GM18858 (cell line): ENCODE measurements around the gene SMARCD3.

Experiments
- ATAC-seq: cut with Tn5 transposase; IDR thresholded peaks from one replicate; pipeline ENCODE4 v1.9.1; 2021; ENCODE audit not compliant: unreplicated experiment

Gene SMARCD3

DNA sequence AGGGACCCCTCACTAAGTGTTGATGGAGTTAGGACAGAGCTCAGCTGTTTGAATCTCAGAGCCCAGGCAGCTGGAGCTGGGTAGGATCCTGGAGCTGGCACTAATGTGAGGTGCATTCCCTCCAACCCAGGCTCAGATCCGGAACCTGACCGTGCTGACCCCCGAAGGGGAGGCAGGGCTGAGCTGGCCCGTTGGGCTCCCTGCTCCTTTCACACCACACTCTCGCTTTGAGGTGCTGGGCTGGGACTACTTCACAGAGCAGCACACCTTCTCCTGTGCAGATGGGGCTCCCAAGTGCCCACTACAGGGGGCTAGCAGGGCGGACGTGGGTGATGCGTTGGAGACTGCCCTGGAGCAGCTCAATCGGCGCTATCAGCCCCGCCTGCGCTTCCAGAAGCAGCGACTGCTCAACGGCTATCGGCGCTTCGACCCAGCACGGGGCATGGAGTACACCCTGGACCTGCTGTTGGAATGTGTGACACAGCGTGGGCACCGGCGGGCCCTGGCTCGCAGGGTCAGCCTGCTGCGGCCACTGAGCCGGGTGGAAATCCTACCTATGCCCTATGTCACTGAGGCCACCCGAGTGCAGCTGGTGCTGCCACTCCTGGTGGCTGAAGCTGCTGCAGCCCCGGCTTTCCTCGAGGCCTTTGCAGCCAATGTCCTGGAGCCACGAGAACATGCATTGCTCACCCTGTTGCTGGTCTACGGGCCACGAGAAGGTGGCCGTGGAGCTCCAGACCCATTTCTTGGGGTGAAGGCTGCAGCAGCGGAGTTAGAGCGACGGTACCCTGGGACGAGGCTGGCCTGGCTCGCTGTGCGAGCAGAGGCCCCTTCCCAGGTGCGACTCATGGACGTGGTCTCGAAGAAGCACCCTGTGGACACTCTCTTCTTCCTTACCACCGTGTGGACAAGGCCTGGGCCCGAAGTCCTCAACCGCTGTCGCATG is 11.0 kb downstream of the SMARCD3 start:
- ATAC-seq: no peak

DNA sequence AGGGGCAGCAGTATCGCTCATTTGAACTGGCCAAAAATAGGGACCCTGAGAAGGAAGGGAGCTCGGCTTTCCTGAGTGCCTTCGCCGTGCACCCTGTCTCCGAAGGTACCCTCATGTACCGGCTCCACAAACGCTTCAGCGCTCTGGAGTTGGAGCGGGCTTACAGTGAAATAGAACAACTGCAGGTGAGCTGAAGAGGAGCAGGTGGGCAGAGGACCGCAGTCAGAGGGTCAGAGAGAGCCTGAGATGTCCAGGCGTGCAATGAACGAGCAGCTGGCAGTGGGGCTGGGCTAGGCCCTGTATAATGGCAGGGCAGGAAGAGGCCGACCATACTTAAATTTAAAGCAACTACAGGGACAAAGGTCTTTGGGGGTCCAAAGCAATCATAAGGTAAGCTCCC is 12.1 kb downstream of the SMARCD3 start:
- ATAC-seq: no peak

DNA sequence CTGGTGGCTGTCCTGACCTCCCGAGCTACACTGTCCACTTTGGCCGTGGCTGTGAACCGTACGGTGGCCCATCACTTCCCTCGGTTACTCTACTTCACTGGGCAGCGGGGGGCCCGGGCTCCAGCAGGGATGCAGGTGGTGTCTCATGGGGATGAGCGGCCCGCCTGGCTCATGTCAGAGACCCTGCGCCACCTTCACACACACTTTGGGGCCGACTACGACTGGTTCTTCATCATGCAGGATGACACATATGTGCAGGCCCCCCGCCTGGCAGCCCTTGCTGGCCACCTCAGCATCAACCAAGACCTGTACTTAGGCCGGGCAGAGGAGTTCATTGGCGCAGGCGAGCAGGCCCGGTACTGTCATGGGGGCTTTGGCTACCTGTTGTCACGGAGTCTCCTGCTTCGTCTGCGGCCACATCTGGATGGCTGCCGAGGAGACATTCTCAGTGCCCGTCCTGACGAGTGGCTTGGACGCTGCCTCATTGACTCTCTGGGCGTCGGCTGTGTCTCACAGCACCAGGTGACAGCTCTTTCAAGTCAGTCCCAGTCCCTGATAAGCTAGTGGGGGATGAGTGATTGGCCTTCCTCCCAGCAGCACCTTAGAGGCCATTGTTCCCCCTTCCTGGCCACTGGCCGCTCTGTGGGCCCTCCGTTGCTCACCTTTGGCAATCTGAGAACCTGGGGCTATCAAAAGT is 13.3 kb downstream of the SMARCD3 start:
- no peak for ATAC-seq

DNA sequence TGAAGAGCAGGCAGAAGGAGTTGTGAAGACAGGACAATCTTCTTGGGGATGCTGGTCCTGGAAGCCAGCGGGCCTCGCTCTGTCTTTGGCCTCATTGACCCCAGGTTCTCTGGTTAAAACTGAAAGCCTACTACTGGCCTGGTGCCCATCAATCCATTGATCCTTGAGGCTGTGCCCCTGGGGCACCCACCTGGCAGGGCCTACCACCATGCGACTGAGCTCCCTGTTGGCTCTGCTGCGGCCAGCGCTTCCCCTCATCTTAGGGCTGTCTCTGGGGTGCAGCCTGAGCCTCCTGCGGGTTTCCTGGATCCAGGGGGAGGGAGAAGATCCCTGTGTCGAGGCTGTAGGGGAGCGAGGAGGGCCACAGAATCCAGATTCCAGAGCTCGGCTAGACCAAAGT is 14.7 kb downstream of the SMARCD3 start:
- ATAC-seq: no peak

DNA sequence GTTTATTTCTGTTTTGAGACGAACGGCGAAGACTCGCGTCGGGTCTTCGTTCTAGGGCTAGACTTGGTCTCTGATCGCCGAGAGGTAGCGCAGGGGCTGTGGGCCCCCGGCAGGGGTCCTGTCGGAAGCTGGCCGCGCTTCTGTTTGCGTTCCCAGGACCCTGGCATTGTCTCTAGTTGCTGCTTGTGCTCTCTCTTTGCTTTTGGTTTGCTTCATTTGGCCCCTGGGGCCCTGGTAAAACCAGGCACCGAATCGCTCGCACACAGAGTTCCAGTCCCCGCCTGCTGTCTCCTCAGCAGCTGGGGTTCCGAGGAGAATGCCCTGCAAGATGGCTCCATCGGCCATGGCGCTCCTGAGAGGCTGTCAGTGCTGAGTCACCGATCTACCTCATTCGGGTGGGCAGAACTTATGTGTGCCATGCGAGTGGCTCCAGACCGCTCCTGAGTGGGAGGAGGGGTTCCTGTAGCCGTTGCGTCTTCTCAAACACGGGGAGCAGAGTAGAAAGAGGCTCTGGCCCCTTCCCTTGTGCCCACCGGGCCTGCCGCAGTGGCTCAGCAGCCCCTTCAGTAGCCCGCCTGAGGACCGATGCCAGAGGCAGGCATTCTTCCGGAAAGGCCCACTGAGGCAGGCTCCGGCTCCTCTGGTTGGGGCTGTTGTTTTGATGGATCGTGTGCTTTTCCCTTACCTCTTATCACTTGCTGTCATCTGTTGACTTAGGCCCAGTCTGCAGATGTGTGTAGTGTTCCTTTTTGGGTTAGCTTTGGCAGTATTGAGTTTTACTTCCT is 15.4 kb downstream of the SMARCD3 start:
- ATAC-seq: no peak

DNA sequence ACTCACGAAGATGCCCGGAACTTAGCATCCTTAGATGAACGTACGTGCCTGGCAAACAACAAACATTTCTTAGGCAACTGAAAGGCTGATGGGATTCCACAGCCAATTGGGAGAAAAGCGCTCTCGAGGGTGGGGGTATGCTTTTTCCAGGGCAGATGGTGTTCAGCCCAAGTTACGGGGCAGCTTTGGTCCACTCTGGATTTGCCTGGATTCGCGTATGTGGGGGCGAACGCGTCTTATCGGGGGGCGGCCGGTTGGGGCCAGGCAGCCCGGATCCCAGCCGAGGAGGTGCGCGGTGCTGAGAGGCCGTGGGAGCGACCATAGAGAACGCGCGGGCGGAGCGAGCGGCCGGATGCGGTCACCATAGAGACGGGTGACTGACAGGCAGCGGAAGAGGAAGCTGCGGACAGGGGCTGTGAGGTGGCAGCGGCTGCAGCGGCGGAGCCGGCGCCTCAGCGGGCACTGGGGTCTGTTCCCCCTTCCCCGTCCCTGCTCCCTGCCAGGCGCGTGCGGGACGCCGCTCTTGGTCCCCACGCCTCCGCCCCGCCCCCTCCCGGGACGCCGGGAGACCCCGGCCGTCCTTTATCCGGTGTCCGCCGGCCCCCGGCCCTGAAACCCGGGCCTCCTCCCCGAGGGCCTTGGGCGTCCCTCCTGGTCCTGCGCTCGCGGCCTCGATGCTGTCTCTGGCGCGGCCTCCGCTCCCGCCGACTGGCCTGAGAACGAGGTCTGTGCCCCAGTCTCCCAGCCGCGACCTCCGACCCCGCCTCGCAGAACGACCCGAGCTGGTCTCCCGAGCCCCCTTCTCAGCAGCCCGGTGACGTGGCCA is 16.2 kb downstream of the SMARCD3 start, which contains the start of gene CHPF2:
TSS of gene CHPF2 (plus strand) at position 393 of the 826 bp plus-strand sequence. CDS start 1,529 bp downstream, outside the sequence.
- ATAC-seq: peak; percentile 94

DNA sequence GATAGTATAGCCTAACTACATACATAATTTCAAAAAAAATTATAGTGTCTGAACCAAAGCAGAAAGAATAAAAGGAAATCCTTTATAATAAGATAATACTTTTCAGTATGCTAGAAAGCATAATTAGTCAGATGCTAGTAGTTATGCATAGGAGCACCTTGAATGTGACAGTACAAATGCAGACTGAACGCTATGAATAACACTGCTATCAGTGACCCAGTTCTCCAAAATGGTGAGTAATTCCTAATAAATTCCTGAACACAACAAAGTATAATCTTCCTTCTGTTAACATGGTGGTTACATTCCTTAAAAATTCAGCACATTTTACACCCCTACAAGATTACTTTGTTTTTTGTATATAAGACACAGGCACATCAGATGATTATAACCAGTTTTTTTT is 17.4 kb downstream of the SMARCD3 start:
- ATAC-seq: no peak

DNA sequence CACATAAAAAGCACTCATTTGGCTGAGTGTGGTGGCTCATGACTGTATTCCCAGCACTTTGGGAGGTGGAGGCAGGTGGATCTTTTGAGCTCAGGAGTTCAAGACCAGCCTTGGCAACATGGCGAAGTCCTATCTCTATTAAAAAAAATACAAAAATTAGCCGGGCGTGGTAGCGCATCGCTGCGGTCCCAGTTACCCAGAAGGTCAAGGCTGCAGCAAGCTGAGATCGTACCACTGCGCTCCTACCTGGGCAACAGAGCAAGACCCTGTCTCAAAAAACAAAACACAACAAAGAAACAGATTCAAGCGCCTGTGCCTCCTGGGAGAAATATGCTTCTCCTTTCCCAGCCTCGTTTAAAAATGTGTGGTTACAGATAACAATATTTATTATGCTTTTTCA is 19.2 kb downstream of the SMARCD3 start:
- ATAC-seq: no peak

DNA sequence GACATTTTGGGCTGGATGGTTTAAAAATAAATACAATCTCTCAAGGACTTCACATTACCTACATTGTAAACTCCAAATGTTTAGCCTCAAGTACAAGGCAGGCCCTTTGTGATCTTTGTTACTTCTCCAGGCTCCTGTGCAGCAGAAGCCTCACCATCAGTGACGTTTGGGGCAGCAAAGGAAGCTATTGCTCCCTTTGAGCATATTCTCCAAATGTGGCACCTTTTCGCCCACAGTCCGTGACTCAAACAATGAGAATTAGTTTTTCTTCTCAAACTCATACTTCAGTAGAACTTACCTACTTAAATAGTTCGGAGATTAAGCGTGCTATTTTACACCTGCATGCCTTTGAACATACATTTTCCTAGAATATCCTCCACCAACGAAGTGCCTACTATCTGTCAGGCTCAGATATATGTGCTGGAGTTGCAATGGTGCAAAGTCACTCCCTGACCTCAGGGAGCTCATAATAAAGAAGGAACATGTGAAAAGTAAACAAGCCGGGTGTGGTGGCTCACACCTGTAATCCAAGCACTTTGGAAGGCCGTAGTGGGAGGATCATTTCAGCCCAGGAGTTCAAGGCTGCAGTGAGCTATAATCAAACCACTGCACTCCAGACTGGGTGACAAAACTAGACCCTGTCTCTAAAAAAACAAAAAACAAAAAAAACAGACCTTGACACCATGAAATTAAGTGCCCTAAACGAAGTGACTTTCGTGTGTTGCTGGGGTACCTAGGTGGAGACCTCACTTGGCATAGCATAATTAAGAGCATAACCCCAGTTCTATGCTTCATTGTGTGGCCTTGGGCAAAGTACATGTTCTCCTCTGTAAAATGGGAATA is 20.2 kb downstream of the SMARCD3 start:
- no peak for ATAC-seq

DNA sequence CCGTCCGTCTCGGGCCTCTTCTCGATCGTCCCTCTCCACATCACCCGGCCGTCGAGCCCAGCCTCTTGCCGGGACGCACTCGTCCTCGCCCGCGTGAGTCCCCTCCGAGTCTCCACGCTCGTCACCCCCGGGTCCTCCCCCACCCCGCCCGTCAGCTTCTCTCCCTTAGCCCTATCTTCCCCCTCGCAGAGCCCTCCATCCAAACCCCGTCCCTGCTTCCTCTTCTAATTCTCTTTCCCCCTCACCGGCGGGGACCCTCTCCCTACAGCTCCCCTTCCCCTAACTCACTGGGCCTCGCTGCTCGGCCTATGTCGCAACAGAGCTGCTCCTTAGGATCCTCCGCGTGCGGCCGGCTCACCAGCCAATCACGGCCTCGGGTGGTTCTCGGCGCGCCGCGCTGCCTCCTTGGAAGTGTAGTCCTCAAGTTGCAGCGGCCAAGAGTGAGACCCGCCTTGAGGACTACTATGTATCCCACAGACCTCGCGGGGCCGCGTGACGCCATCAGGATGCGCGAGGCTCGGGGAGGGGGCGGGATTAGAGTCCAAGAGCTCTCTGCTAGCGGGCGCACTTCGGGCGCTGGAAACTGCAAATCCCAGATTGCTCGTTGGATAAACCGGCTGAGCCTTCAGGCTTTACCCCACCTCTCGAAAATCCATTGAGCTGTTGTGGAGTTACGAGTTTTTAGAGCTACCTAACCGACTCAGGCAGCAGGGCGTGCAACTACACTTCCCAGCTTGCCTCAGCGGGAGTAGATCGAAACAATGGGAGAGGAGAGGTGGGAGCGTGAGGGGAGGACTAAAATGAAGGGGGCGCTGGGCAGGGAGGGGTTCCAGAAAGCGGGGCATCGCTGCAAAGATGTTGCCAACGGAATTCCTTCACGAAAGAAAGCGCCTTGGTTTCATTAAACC is 21.4 kb downstream of the SMARCD3 start, which contains the start of gene ABCF2:
TSS of gene ABCF2 (minus strand) at position 331 of the 908 bp plus-strand sequence. CDS start 747 bp downstream, outside the sequence.
- ATAC-seq: peak; percentile 99

DNA sequence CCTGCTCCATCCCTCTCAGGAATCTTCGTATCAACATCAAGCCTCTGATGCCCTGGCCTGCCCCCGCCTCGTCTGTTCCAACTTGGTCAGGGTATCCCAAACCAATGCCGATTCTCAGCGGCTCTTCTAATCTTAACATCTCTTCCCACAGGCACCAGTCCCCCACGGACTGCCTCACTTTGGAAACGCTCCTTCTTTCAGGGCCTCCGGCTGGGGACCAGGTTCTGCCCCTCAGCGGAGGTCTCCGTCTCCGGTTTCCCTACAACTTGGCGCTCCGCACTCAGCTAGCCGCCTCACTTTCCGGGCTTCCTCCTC is 22.0 kb downstream of the SMARCD3 start:
- ATAC-seq: peak; percentile 1

DNA sequence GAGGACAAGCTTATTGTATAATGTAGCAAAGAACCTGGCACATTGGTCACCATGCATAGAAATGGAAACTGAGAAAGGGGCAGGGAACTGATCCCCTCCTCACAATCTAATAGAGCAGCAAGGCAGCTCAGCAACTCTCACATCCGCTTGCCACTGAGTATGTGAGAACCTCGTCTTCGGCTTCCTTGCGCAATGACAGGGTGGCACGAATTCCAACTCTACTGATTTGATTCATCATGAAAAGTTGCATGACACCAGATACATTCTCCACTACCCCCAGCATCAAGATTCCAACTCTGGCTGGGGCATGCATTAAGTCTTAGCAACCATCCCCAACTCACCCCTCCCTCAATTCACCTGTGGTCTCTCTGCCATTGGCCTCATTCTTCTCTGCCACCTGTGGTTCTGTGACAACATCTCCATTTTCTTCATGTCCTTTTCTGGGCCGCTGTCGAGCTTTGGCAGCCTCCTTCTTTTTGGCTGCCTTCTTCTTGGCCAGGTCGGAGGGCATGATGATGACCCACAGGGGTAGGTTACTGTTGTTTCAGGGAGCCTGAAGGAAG is 22.5 kb downstream of the SMARCD3 start:
- ATAC-seq: no peak

DNA sequence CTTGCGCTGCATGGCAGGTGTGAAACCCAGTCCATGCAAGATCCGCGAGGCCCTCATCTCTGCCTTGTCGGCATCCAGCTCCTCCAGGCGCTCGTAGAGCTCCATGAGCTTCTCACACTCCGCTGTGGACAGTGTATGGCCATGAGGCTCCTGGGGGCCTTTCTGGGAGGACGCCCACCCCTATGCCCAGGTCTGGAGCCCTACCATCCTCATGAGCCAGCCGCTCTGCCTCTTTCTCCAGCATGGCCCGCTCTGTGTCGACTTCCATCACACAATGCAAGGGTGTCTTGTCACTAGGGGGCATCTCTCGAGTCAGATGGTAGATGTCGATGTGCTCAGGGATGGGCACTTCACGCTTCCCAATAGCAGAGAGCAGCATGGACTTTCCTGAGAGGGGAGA is 24.8 kb downstream of the SMARCD3 start:
- ATAC-seq: no peak

DNA sequence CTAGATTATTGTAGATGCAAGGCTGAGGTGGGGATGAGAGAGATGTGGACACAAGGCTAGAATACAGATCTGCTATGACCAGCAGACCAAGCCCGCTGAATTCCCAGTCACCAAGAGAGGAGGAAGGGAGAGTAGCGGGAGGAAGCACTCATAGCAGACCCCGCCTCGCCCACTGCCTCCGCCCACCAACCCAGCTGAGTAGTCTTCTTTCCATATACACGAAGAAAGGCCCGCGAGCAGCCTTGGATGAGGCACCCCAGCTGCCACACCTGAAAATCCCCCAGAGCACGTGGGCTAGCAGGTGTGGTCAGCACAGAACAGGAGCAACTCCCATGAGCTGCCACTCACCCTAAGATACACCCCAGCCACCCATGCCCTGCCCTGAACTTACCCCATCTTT is 30.3 kb downstream of the SMARCD3 start:
- no peak for ATAC-seq

DNA sequence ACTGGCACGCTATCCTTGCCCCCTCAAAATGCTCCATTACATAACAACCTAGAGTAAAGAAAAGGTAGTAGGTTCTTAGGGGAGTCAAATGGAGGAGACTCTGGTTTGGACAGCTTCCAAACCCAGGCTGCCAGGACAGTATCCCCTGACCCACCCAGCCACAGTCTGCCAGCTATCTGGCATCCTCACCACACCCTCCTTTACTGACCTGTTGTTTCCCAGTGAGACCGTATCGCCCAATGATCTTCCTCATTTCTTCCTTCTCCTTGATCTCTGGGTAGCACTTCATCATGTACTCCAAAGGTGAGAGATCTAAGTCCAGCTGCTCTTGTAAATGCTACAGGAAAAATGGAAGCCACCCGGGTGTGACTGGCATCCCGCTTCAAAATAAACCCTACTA is 33.1 kb downstream of the SMARCD3 start:
- no peak for ATAC-seq

DNA sequence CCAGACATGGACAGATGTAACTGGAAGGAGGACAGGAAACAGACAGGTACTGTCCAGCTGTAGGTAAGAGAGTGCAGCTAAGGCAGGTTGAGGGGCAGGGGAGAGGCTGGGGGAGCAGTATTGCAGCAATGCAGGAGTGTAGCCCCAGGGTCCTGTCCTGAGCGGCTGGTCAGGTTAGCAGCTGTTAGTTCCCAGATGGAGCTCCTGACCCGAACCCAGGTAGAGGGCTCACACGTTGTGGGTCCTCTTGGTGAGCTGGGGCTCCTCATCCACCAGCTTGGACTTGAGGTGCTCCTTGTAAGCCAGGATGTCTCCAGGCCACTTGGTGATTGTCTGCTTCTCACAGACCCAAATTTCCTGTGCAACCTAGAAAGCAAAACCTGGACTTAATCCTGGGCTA is 34.7 kb downstream of the SMARCD3 start:
- no peak for ATAC-seq

DNA sequence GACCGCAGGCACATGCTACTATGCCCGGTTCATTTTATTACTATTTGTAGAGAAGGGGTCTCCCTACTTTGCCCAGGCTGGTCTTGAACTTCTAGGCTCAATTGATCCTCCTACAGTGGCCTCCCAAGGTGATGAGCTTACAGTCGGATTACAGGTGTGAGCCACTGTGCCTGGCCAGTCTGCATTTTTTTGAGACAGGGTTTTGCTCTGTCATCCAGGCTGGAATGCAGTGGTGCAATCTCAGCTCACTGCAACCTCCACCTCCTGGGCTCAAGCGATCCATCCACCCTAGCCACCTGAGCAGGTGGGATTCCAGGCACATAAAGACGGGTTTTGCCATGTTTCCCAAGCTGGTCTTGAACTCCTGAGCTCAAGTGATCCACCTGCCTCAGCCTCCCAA is 35.9 kb downstream of the SMARCD3 start:
- no peak for ATAC-seq

DNA sequence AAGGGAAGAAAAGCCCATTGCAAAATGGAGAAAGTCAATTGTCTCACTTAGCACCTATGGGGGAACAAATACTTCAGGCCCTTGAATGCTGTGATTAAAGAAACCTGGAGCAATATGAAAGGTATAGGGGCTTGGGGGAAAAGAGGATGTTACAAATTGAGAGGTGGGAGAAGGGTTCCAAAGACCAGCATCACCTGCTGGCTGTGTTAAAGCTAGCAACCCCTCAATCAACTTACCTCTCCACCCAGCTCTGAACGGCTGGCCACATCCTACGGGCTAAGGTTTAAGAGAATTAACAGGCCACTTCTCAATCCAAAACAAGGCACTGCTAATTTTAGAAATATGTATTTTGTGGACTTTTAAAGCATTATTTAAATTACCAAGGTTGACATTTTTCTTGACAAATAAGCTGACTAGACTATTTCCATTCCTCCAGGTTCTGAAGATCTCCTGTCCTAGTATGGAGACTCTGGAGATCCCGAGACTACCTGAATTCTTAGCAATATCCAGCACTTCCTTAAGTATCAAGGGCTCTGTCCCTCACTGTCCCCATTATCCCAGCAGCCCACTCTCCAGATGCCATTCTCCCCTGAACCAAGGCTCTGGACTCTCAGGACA is 37.2 kb downstream of the SMARCD3 start:
- ATAC-seq: no peak
